ENCODE data around the gene EIPR1. TPM values are rescaled to one million over a fixed set of nuclear protein-coding genes. Genes with fewer than 3 reads are reported as not detected.

EIPR1 gene
- total RNA-seq, 4 donors from 2014 or later: 26.1 to 51.6 (median 40.0) TPM

GRCh38 chr2:3408781-3409180 is 31.2 kb upstream of the EIPR1 start:
- Histone ChIP-seq H3K27ac (no peak overlapping the region), H3K27me3 (no peaks in the 10 kb centered on the region), H3K36me3 (no peaks in the 10 kb centered on the region), H3K4me3 (replicated peaks in 1 of 3) (no peak overlapping the region), H3K4me1 (peaks cover 24 to 43% of the 10 kb centered on the region in 2 donors), H3K9me3 (no peaks in the 10 kb centered on the region)
- intact Hi-C loops (cut with DNase I): no loop called here
- DNase-seq: no peak
- 96 to 97% methylated on average over 12 to 13 of the region's 13 CpGs for WGBS, 2 donors
- TF ChIP-seq POLR2A (IDR thresholded peaks at IDR 0.05) (no peak), CTCF (IDR thresholded peaks at IDR 0.05) (no peak)

- H3K4me1 ChIP-seq: peaks cover 13 to 28% of the 10 kb centered on the region in 2 donors
- no peak for DNase-seq
- H3K4me3 ChIP-seq (replicated peaks in 1 of 3): no peak overlapping the region
- H3K27me3 ChIP-seq: no peaks in the 10 kb centered on the region
- no peak for TF ChIP-seq CTCF (IDR thresholded peaks at IDR 0.05)
- TF ChIP-seq POLR2A (IDR thresholded peaks at IDR 0.05): no peak
- H3K36me3 ChIP-seq: peaks cover 4 to 9% of the 10 kb centered on the region in 2 donors
- H3K27ac ChIP-seq: no peak overlapping the region
- intact Hi-C loops (cut with DNase I): no loop called here
- 75 to 82% methylated on average over 3 of the region's 3 CpGs for WGBS, 2 donors
- no peaks in the 10 kb centered on the region for H3K9me3 ChIP-seq
Measured at GRCh38 chr2:3406501-3406900, 28.9 kb upstream of the EIPR1 start.

GRCh38 chr2:3405876-3406275 is 28.3 kb upstream of the EIPR1 start:
- WGBS, 2 donors: 91 to 95% methylated on average over 7 of the region's 7 CpGs
- Histone ChIP-seq H3K9me3 (no peaks in the 10 kb centered on the region), H3K4me3 (replicated peaks in 1 of 3) (no peak overlapping the region), H3K27ac (peak overlapping the region in 2 of 3 donors; percentile 1 to 48), H3K36me3 (peaks cover 4 to 9% of the 10 kb centered on the region in 2 donors), H3K4me1 (peaks cover 13 to 28% of the 10 kb centered on the region in 2 donors), H3K27me3 (no peaks in the 10 kb centered on the region)
- no peak for TF ChIP-seq POLR2A (IDR thresholded peaks at IDR 0.05)
- TF ChIP-seq CTCF (IDR thresholded peaks at IDR 0.05): no peak
- intact Hi-C loops (cut with DNase I): no loop called here
- DNase-seq: no peak

GRCh38 chr2:3405307-3405706 is 27.7 kb upstream of the EIPR1 start:
- DNase-seq: no peak
- no peak overlapping the region for H3K4me3 ChIP-seq (replicated peaks in 1 of 3)
- H3K4me1 ChIP-seq: peaks cover 13 to 29% of the 10 kb centered on the region in 2 donors
- intact Hi-C loops (cut with DNase I): no loop called here
- no peaks in the 10 kb centered on the region for H3K9me3 ChIP-seq
- TF ChIP-seq CTCF (IDR thresholded peaks at IDR 0.05) (no peak), POLR2A (IDR thresholded peaks at IDR 0.05) (no peak)
- peaks cover 4 to 9% of the 10 kb centered on the region in 2 donors for H3K36me3 ChIP-seq
- no peak overlapping the region for H3K27ac ChIP-seq
- WGBS, 2 donors: 54 to 75% methylated on average over 6 of the region's 6 CpGs
- H3K27me3 ChIP-seq: no peaks in the 10 kb centered on the region

GRCh38 chr2:3404349-3404894 is 26.8 kb upstream of the EIPR1 start:
- no peak overlapping the region for H3K27ac ChIP-seq
- peaks cover 4 to 9% of the 10 kb centered on the region in 2 donors for H3K36me3 ChIP-seq
- H3K27me3 ChIP-seq: no peaks in the 10 kb centered on the region
- H3K9me3 ChIP-seq: no peaks in the 10 kb centered on the region
- TF ChIP-seq POLR2A (IDR thresholded peaks at IDR 0.05) (no peak), CTCF (IDR thresholded peaks at IDR 0.05) (no peak)
- peaks cover 13 to 31% of the 10 kb centered on the region in 2 donors for H3K4me1 ChIP-seq
- intact Hi-C loops (cut with DNase I): no loop called here
- H3K4me3 ChIP-seq (replicated peaks in 1 of 3): no peak overlapping the region
- 89% methylated on average over 11 of the region's 11 CpGs for WGBS, 2 donors
- no peak for DNase-seq
